ENCODE data around the gene OR2H1. TPM values are rescaled to one million over a fixed set of nuclear protein-coding genes. Genes with fewer than 3 reads are reported as not detected.

The OR2H1 gene
- polyA plus RNA-seq, 3 donors = not detected

- Histone ChIP-seq H3K9ac (ENCODE audit: insufficient read depth, low read length, poor library complexity, severe bottlenecking) (no peak overlapping the region), H3K4me3 (replicated peaks in 1 of 3; ENCODE audit: low read depth in 2 of 3, low read length in 3 of 3) (no peak overlapping the region), H3K36me3 (replicated peaks in 1 of 2; ENCODE audit: control insufficient read depth in 1 of 2, insufficient read depth in 2 of 2, low read length in 2 of 2) (no peaks in the 10 kb centered on the region), H3K27me3 (ENCODE audit: control insufficient read depth in 2 of 2, insufficient read depth in 2 of 2, low read length in 2 of 2) (no peaks in the 10 kb centered on the region), H2AFZ (ENCODE audit: insufficient read depth, low read depth, low read length, poor library complexity, severe bottlenecking) (no peak overlapping the region), H3K27ac (ENCODE audit: low read depth in 1 of 2, low read length in 2 of 2) (no peak overlapping the region), H3K79me2 (ENCODE audit: insufficient read depth, low read length) (no peaks in the 10 kb centered on the region), H3K4me1 (ENCODE audit: control insufficient read depth in 1 of 2, insufficient read depth in 2 of 2, low read length in 2 of 2) (no peaks in the 10 kb centered on the region), H3K9me3 (replicated peaks in 1 of 2; ENCODE audit: control insufficient read depth in 1 of 2, insufficient read depth in 1 of 2, low read length in 2 of 2) (no peaks in the 10 kb centered on the region), H3K4me2 (replicated peaks; ENCODE audit: extremely low read depth, low read length, poor library complexity, severe bottlenecking) (no peak overlapping the region), H4K20me1 (ENCODE audit: insufficient read depth, low read length) (no peaks in the 10 kb centered on the region)
- no peak for DNase-seq
- no peaks in the 10 kb centered on the region for H3K36me3 Mint-ChIP-seq
- no peak overlapping the region for H3K4me3 Mint-ChIP-seq
- intact Hi-C loops (cut with micrococcal nuclease) = no loop called here
- peaks cover 0 to 4% (median 2%) of the 10 kb centered on the region in 3 donors for H3K27me3 Mint-ChIP-seq (ENCODE audit: low read depth in 3 of 3)
- TF ChIP-seq, protein P1, sequence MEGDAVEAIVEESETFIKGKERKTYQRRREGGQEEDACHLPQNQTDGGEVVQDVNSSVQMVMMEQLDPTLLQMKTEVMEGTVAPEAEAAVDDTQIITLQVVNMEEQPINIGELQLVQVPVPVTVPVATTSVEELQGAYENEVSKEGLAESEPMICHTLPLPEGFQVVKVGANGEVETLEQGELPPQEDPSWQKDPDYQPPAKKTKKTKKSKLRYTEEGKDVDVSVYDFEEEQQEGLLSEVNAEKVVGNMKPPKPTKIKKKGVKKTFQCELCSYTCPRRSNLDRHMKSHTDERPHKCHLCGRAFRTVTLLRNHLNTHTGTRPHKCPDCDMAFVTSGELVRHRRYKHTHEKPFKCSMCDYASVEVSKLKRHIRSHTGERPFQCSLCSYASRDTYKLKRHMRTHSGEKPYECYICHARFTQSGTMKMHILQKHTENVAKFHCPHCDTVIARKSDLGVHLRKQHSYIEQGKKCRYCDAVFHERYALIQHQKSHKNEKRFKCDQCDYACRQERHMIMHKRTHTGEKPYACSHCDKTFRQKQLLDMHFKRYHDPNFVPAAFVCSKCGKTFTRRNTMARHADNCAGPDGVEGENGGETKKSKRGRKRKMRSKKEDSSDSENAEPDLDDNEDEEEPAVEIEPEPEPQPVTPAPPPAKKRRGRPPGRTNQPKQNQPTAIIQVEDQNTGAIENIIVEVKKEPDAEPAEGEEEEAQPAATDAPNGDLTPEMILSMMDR (IDR thresholded peaks at IDR 0.05) = no peak
- no peaks in the 10 kb centered on the region for H3K4me1 Mint-ChIP-seq
- H3K9me3 Mint-ChIP-seq = peaks cover 0 to 14% (median 2%) of the 10 kb centered on the region in 7 donors
- H3K27ac Mint-ChIP-seq = no peak overlapping the region
- WGBS (ENCODE audit: insufficient coverage) = 82% methylated on average over 4 of the region's 5 CpGs
Measured at GRCh38 chr6:29477923-29478450, 21.0 kb downstream of the OR2H1 start.

- no peak for DNase-seq
- H3K27me3 ChIP-seq (ENCODE audit: control insufficient read depth in 2 of 2, insufficient read depth in 2 of 2, low read length in 2 of 2) = no peaks in the 10 kb centered on the region
- H3K9ac ChIP-seq (ENCODE audit: insufficient read depth, low read length, poor library complexity, severe bottlenecking) = no peak overlapping the region
- no peak overlapping the region for H3K27ac Mint-ChIP-seq
- no peaks in the 10 kb centered on the region for H4K20me1 ChIP-seq (ENCODE audit: insufficient read depth, low read length)
- H3K9me3 ChIP-seq (replicated peaks in 1 of 2; ENCODE audit: control insufficient read depth in 1 of 2, insufficient read depth in 1 of 2, low read length in 2 of 2) = no peaks in the 10 kb centered on the region
- H3K27me3 Mint-ChIP-seq (ENCODE audit: low read depth in 3 of 3) = peaks cover 0 to 2% (median 0%) of the 10 kb centered on the region in 3 donors
- no peak overlapping the region for H3K27ac ChIP-seq (ENCODE audit: low read depth in 1 of 2, low read length in 2 of 2)
- H2AFZ ChIP-seq (ENCODE audit: insufficient read depth, low read depth, low read length, poor library complexity, severe bottlenecking) = no peak overlapping the region
- 87% methylated on average over 3 of the region's 5 CpGs for WGBS (ENCODE audit: insufficient coverage)
- no peak overlapping the region for H3K4me2 ChIP-seq (replicated peaks; ENCODE audit: extremely low read depth, low read length, poor library complexity, severe bottlenecking)
- no peaks in the 10 kb centered on the region for H3K4me1 ChIP-seq (ENCODE audit: control insufficient read depth in 1 of 2, insufficient read depth in 2 of 2, low read length in 2 of 2)
- no peak overlapping the region for H3K4me3 ChIP-seq (replicated peaks in 1 of 3; ENCODE audit: low read depth in 2 of 3, low read length in 3 of 3)
- no peaks in the 10 kb centered on the region for H3K4me1 Mint-ChIP-seq
- no peaks in the 10 kb centered on the region for H3K36me3 Mint-ChIP-seq
- H3K36me3 ChIP-seq (replicated peaks in 1 of 2; ENCODE audit: control insufficient read depth in 1 of 2, insufficient read depth in 2 of 2, low read length in 2 of 2) = no peaks in the 10 kb centered on the region
- intact Hi-C loops (cut with micrococcal nuclease) = no loop called here
- TF ChIP-seq, protein P1 (IDR thresholded peaks at IDR 0.05) = no peak
- no peak overlapping the region for H3K4me3 Mint-ChIP-seq
- H3K79me2 ChIP-seq (ENCODE audit: insufficient read depth, low read length) = no peaks in the 10 kb centered on the region
- peaks cover 0 to 14% (median 2%) of the 10 kb centered on the region in 7 donors for H3K9me3 Mint-ChIP-seq
Measured at GRCh38 chr6:29478740-29479139, 21.8 kb downstream of the OR2H1 start.
